Vagina (tissue), 2 donors: ENCODE results near the gene GABBR2.

Source experiments
- POLR2A ChIP-seq, 2 donors: fragments of 450-650 bp; IDR thresholded peaks; one replicate each; pipeline ENCODE4 v1.6.1; 2017; ENCODE audit warnings: antibody characterized with exemption in 2 of 2, mild to moderate bottlenecking in 2 of 2, moderate library complexity in 2 of 2
- TF ChIP-seq, protein P1 (sequence below), 3 experiments: fragments of 450-650 bp in 2 of 3; fragments of 200-600 bp in 1 of 3; sonication (generic) in 1 of 3; IDR thresholded peaks; one replicate each; pipeline ENCODE4 v1.5.1; 2017 to 2019; ENCODE audit warnings: antibody characterized with exemption in 3 of 3, mild to moderate bottlenecking in 2 of 3, moderate library complexity in 2 of 3

DNA sequence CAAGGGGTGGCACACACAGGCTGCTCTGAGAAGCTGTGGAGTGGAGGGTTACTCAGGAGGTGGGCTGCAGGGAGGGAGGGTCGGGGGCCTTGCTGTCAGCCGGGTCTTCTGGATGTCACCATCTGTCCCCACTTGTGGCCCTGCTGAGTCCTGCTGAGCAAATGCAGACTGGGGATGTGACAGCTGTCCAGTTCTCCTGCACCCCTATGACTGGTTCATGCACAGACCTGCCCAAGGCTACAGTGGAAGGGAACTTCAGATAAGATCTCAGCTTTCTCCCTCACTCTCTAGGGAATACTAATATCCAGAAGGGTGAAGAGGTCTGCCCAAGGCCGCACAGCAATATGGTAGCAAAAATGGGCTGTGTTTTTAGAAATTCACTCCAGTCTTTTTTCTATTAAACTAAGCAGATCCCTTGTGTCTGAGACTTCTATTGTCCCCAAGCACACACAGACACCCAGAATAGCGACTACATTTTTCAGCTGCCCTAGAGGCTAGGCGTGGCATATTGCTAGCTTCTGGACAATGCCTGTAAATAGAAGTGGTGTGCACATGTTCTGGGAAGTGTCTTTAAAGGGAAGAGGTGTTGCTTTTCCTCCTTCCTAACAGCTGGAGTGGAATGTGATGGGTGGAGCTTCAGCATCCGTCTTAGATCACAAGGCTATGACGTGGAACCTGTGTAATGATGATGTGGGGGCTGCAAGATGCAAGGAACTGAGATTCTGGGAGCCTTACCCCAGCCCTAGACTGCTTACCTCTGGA lies 402.2 kb downstream of the GABBR2 start:
- TF ChIP-seq, protein P1, sequence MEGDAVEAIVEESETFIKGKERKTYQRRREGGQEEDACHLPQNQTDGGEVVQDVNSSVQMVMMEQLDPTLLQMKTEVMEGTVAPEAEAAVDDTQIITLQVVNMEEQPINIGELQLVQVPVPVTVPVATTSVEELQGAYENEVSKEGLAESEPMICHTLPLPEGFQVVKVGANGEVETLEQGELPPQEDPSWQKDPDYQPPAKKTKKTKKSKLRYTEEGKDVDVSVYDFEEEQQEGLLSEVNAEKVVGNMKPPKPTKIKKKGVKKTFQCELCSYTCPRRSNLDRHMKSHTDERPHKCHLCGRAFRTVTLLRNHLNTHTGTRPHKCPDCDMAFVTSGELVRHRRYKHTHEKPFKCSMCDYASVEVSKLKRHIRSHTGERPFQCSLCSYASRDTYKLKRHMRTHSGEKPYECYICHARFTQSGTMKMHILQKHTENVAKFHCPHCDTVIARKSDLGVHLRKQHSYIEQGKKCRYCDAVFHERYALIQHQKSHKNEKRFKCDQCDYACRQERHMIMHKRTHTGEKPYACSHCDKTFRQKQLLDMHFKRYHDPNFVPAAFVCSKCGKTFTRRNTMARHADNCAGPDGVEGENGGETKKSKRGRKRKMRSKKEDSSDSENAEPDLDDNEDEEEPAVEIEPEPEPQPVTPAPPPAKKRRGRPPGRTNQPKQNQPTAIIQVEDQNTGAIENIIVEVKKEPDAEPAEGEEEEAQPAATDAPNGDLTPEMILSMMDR (IDR thresholded peaks at IDR 0.05), result no peak
- no peak for TF ChIP-seq POLR2A (IDR thresholded peaks at IDR 0.05)
